Lower leg skin (tissue), 4 donors: Measurements from ENCODE around the gene WFDC1. TPM values are rescaled to one million over a fixed set of nuclear protein-coding genes. Genes with fewer than 3 reads are reported as not detected.

Experiments used
- DNase-seq, 2 donors: peaks; one replicate each; pipeline ENCODE4 v3.0.0-alpha.2; 2019; ENCODE audit warnings: low spot score in 2 of 2
- H3K4me3 ChIP-seq: fragments of 200-600 bp; sonication (generic); 2 replicates; pipeline ENCODE4 v1.5.1; 2017; ENCODE audit warnings: mild to moderate bottlenecking, low read depth; ENCODE audit not compliant: poor library complexity, severe bottlenecking
- CTCF ChIP-seq, 3 donors: fragments of 450-650 bp; IDR thresholded peaks; one replicate each; pipeline ENCODE4 v1.5.1; 2016; ENCODE audit warnings: antibody characterized with exemption in 3 of 3, mild to moderate bottlenecking in 3 of 3, moderate library complexity in 2 of 3
- POLR2A ChIP-seq, 2 donors: fragments of 450-650 bp; IDR thresholded peaks; one replicate each; pipeline ENCODE4 v1.6.1; 2016 to 2017; ENCODE audit warnings: antibody characterized with exemption in 2 of 2, mild to moderate bottlenecking in 1 of 2, moderate library complexity in 1 of 2
- WGBS, 2 donors: methylation state at CpG; one replicate each; pipeline ENCODE4 v1.1.5; 2018; 5-methylcytosine and 5-hydroxymethylcytosine counted together
- intact Hi-C: fragments of 100-400 bp; cut with DNase I; formaldehyde crosslinking; loops from one replicate; pipeline ENCODE4 v1.15.0; 2023; ENCODE audit warnings: low total_unique reads
- total RNA-seq, 4 donors: library from RNA; depleted of rRNA; stranded (reverse); fragments of >200 nt; gene quantifications; one replicate each; pipeline ENCODE4 v1.1.0, GENCODE V29; 2016

The WFDC1 gene
- total RNA-seq = 1 to 10 TPM in 2 of 4 donors, under 1 TPM in 1, not detected in 1; 0.91 to 2.2 (median 1.3) TPM

- DNase-seq = no peak
- no peak within 1 kb of the TSS for H3K4me3 ChIP-seq
- intact Hi-C loops = no loop called here
- 3 to 9% methylated on average over 23 to 28 of the region's 29 CpGs for WGBS, 2 donors
- TF ChIP-seq CTCF (IDR thresholded peaks at IDR 0.05) (no peak), POLR2A (IDR thresholded peaks at IDR 0.05) (no peak)
Observed at GRCh38 chr16:84294531-84295142, at the start of gene WFDC1. Gene WFDC1, plus strand, starts transcription at chr16:84294878. Its CDS starts 94 bp downstream, at chr16:84294972.

GRCh38 chr16:84245956-84246678 lies 48.6 kb upstream of the WFDC1 start:
- H3K4me3 ChIP-seq = no peak overlapping the region
- no peak for DNase-seq
- TF ChIP-seq CTCF (IDR thresholded peaks at IDR 0.05) (no peak), POLR2A (IDR thresholded peaks at IDR 0.05) (no peak)
- 79 to 80% methylated on average over 10 of the region's 10 CpGs for WGBS, 2 donors
- intact Hi-C loops = no loop called here

GRCh38 chr16:84246679-84247077 lies 48.0 kb upstream of the WFDC1 start:
- 59 to 80% methylated on average over 5 of the region's 5 CpGs for WGBS, 2 donors
- intact Hi-C loops = no loop called here
- no peak for DNase-seq

GRCh38 chr16:84247331-84247730 lies 47.3 kb upstream of the WFDC1 start:
- 77 to 86% methylated on average over 6 of the region's 6 CpGs for WGBS, 2 donors
- TF ChIP-seq POLR2A (IDR thresholded peaks at IDR 0.05) (no peak), CTCF (IDR thresholded peaks at IDR 0.05) (no peak)
- no peak for DNase-seq
- H3K4me3 ChIP-seq = no peak overlapping the region
- intact Hi-C loops = no loop called here

More at GRCh38 chr16:84246679-84247077, 48.0 kb upstream of the WFDC1 start:
- H3K4me3 ChIP-seq = no peak overlapping the region
- no peak for TF ChIP-seq POLR2A (IDR thresholded peaks at IDR 0.05)
- TF ChIP-seq CTCF (IDR thresholded peaks at IDR 0.05) = no peak

GRCh38 chr16:84247844-84248243 lies 46.8 kb upstream of the WFDC1 start:
- intact Hi-C loops = no loop called here
- WGBS, 2 donors = 83 to 89% methylated on average over 5 of the region's 5 CpGs
- TF ChIP-seq CTCF (IDR thresholded peaks at IDR 0.05) (no peak), POLR2A (IDR thresholded peaks at IDR 0.05) (no peak)
- no peak overlapping the region for H3K4me3 ChIP-seq
- DNase-seq = no peak
